Fibroblast of lung (primary cell): ENCODE data around the gene OR10J4. TPM values are rescaled to one million over a fixed set of nuclear protein-coding genes. Genes with fewer than 3 reads are reported as not detected.

Source experiments
- DNase-seq, 2 donors: peaks; one replicate each; pipeline versions ENCODE4 v3.0.0 to v3.0.0-alpha.2; 2010; ENCODE audit warnings: low read depth in 2 of 2
- H2AFZ ChIP-seq: 2 replicates; pipeline ENCODE4 v1.5.1; 2012; ENCODE audit warnings: low read length, control low read depth, inconsistent platforms
- H3K27ac ChIP-seq: 2 replicates; pipeline ENCODE4 v1.5.1; 2011; ENCODE audit warnings: low read length, control low read depth; ENCODE audit not compliant: insufficient read depth
- H3K27me3 ChIP-seq: 2 replicates; pipeline ENCODE4 v1.5.1; 2011; ENCODE audit warnings: mild to moderate bottlenecking, low read length; ENCODE audit not compliant: control insufficient read depth, insufficient read depth
- H3K36me3 ChIP-seq: 2 replicates; pipeline ENCODE4 v1.5.1; 2011; ENCODE audit warnings: low read length; ENCODE audit not compliant: control insufficient read depth, insufficient read depth
- H3K4me1 ChIP-seq: 2 replicates; pipeline ENCODE4 v1.5.1; 2011; ENCODE audit warnings: low read length; ENCODE audit not compliant: control insufficient read depth, insufficient read depth; ENCODE audit errors: extremely low read depth
- H3K4me2 ChIP-seq: 2 replicates; pipeline ENCODE4 v1.5.1; 2011; ENCODE audit warnings: low read length, control low read depth; ENCODE audit not compliant: insufficient read depth; ENCODE audit errors: extremely low read depth
- H3K4me3 ChIP-seq, 4 experiments: fragments of 200-600 bp in 1 of 4; sonication (generic) in 1 of 4; replicated peaks in 1 of 4; 2 replicates each; pipeline ENCODE4 v1.5.1; 2011 to 2016; ENCODE audit warnings: low read length in 4 of 4, low read depth in 3 of 4, mild to moderate bottlenecking in 3 of 4, control low read depth in 2 of 4, inconsistent platforms in 1 of 4, mixed read lengths in 1 of 4; ENCODE audit not compliant: insufficient read depth in 1 of 4; ENCODE audit errors: control extremely low read depth in 1 of 4
- H3K79me2 ChIP-seq: 2 replicates; pipeline ENCODE4 v1.5.1; 2012; ENCODE audit warnings: mild to moderate bottlenecking, low read length, inconsistent platforms; ENCODE audit not compliant: control insufficient read depth, insufficient read depth
- H3K9ac ChIP-seq: 2 replicates; pipeline ENCODE4 v1.5.1; 2011; ENCODE audit warnings: mild to moderate bottlenecking, low read length, control low read depth; ENCODE audit not compliant: insufficient read depth
- H3K9me3 ChIP-seq: 2 replicates; pipeline ENCODE4 v1.5.1; 2012; ENCODE audit warnings: low read depth, low read length; ENCODE audit not compliant: control insufficient read depth, insufficient read depth
- H4K20me1 ChIP-seq: 2 replicates; pipeline ENCODE4 v1.5.1; 2011; ENCODE audit warnings: low read length; ENCODE audit not compliant: control insufficient read depth, insufficient read depth; ENCODE audit errors: extremely low read depth
- CTCF ChIP-seq, 2 donors: IDR thresholded peaks in 1 of 2; conservative IDR thresholded peaks in 1 of 2; 1 replicate in 1 of 2; 2 replicates in 1 of 2; pipeline ENCODE4 v1.5.1; 2011 to 2012; ENCODE audit warnings: low read length in 2 of 2, control low read depth in 1 of 2, inconsistent platforms in 1 of 2, low read depth in 1 of 2, mild to moderate bottlenecking in 1 of 2
- EZH2 ChIP-seq: IDR thresholded peaks from 2 replicates; pipeline ENCODE4 v1.5.1; 2012; ENCODE audit warnings: low read length, control low read depth, mild to moderate bottlenecking; ENCODE audit errors: missing control alignments
- polyA plus RNA-seq, 2 donors: library from polyadenylated mRNA; depleted of rRNA in 1 of 2; stranded (reverse) in 1 of 2; unstranded in 1 of 2; fragments of >200 nt; gene quantifications; 2 replicates each; pipeline ENCODE4 v1.2.1, GENCODE V29; 2011 to 2012; ENCODE audit warnings: missing spikeins in 1 of 2
- total RNA-seq: library from RNA; depleted of rRNA; stranded (reverse); fragments of >200 nt; gene quantifications from 2 replicates; pipeline ENCODE4 v1.2.1, GENCODE V29; 2014

The OR10J4 gene
- total and polyA plus RNA-seq, 2 donors (not counting 1 experiment from before 2014, with no cell fraction given), result not detected

- Histone ChIP-seq H3K79me2 (no peaks in the 10 kb centered on the region), H4K20me1 (no peaks in the 10 kb centered on the region), H2AFZ (no peak overlapping the region), H3K9ac (no peak overlapping the region), H3K36me3 (no peaks in the 10 kb centered on the region), H3K4me3 (no peak overlapping the region), H3K27me3 (no peaks in the 10 kb centered on the region), H3K4me2 (no peak overlapping the region), H3K27ac (no peak overlapping the region), H3K9me3 (no peaks in the 10 kb centered on the region), H3K4me1 (no peaks in the 10 kb centered on the region)
- TF ChIP-seq EZH2 (no peak), CTCF (conservative IDR thresholded peaks at IDR 0.05 in 1 of 2, IDR thresholded peaks at IDR 0.05 in 1 of 2; ENCODE audit: low read depth in 1 of 2, low read length in 2 of 2) (no peak)
- DNase-seq, result no peak
These were observed 27.5 kb downstream of the OR10J4 start for GRCh38 chr1:159459551-159459950.

DNA sequence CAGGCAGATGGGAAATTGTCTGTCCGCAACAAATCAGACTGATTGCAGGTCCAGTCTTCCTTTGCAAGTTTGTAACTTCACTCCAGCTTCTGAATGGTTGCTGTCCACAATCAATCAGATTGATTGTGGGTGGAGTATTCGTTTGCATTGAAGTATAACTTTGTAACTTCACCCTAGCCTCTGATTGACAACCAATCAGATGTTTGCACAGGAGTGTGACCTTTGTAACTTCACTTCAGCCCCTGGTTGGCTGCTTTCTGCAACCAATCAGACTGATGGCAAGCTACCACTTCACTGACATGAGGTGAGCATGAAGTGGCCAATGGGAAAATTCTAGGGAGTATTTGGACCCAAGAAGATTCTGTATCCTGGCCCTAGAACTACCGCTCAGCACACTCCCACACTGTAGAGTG is 33.2 kb downstream of the OR10J4 start:
- DNase-seq, result no peak
- H3K4me2 ChIP-seq, result no peak overlapping the region
- no peak overlapping the region for H3K4me3 ChIP-seq
- no peak overlapping the region for H3K27ac ChIP-seq
- no peaks in the 10 kb centered on the region for H3K9me3 ChIP-seq
- H4K20me1 ChIP-seq, result no peaks in the 10 kb centered on the region
- no peaks in the 10 kb centered on the region for H3K79me2 ChIP-seq
- H3K36me3 ChIP-seq, result no peaks in the 10 kb centered on the region
- no peak overlapping the region for H2AFZ ChIP-seq
- H3K9ac ChIP-seq, result no peak overlapping the region
- no peaks in the 10 kb centered on the region for H3K4me1 ChIP-seq
- H3K27me3 ChIP-seq, result no peaks in the 10 kb centered on the region
- TF ChIP-seq CTCF (conservative IDR thresholded peaks at IDR 0.05 in 1 of 2, IDR thresholded peaks at IDR 0.05 in 1 of 2; ENCODE audit: low read depth in 1 of 2, low read length in 2 of 2), result no peak
- no peak for TF ChIP-seq EZH2

DNA sequence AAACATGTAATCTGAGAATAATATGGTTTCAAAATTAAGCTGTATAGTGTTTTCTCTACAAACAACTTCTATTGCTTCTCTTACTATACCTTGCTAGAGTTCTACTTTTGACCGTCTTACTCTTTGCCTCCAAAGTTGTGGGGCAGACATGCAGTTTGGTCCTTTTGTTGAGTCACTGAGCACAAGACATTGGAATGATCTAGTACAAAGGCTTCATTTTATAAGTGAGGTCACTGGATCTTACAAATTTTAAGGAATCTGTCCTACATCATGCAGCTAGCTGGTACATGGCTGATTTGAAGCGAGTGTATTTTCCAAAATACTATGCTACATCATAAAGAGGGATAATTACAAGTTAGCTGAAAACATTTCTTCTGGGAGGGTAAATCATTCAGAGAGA is 36.3 kb downstream of the OR10J4 start:
- H3K4me1 ChIP-seq, result no peaks in the 10 kb centered on the region
- no peak overlapping the region for H3K27ac ChIP-seq
- no peak overlapping the region for H2AFZ ChIP-seq
- H3K79me2 ChIP-seq, result no peaks in the 10 kb centered on the region
- H3K9me3 ChIP-seq, result no peaks in the 10 kb centered on the region
- no peak for DNase-seq
- H3K27me3 ChIP-seq, result no peaks in the 10 kb centered on the region
- H4K20me1 ChIP-seq, result no peaks in the 10 kb centered on the region
- no peaks in the 10 kb centered on the region for H3K36me3 ChIP-seq
- H3K9ac ChIP-seq, result no peak overlapping the region
- no peak overlapping the region for H3K4me3 ChIP-seq
- no peak overlapping the region for H3K4me2 ChIP-seq
- TF ChIP-seq CTCF (conservative IDR thresholded peaks at IDR 0.05 in 1 of 2, IDR thresholded peaks at IDR 0.05 in 1 of 2; ENCODE audit: low read depth in 1 of 2, low read length in 2 of 2), result no peak
- TF ChIP-seq EZH2, result no peak
